AG04449 (cell line): ENCODE measurements around the gene HSPA8.

Source experiments
- CTCF ChIA-PET: fragments of 350-600 bp; formaldehyde crosslinking; extraction: SDS; loops from one replicate; lab custom pipeline; 2021; ENCODE audit warnings: antibody characterized with exemption; lab: Yijun Ruan, JAX
- POLR2A ChIA-PET: fragments of 400-600, 350-600 bp; formaldehyde crosslinking; extraction: SDS; loops from one replicate; lab custom pipeline; 2020; ENCODE audit warnings: antibody characterized with exemption, inconsistent platforms; lab: Yijun Ruan, JAX
- DNase-seq: peaks from one replicate; pipeline ENCODE4 v3.0.0-alpha.2; 2010; ENCODE audit warnings: low read depth, low spot score
- H3K4me3 ChIP-seq: 2 replicates; pipeline ENCODE4 v1.5.1; 2011; ENCODE audit warnings: low read depth, mild to moderate bottlenecking, control low read depth, low read length
- TF ChIP-seq, protein P1 (sequence below): IDR thresholded peaks from one replicate; pipeline ENCODE4 v1.5.1; 2011; ENCODE audit warnings: mild to moderate bottlenecking, moderate library complexity, low read length, control low read depth, inconsistent platforms; ENCODE audit not compliant: insufficient read depth; ENCODE audit errors: missing control alignments

Gene HSPA8

DNA sequence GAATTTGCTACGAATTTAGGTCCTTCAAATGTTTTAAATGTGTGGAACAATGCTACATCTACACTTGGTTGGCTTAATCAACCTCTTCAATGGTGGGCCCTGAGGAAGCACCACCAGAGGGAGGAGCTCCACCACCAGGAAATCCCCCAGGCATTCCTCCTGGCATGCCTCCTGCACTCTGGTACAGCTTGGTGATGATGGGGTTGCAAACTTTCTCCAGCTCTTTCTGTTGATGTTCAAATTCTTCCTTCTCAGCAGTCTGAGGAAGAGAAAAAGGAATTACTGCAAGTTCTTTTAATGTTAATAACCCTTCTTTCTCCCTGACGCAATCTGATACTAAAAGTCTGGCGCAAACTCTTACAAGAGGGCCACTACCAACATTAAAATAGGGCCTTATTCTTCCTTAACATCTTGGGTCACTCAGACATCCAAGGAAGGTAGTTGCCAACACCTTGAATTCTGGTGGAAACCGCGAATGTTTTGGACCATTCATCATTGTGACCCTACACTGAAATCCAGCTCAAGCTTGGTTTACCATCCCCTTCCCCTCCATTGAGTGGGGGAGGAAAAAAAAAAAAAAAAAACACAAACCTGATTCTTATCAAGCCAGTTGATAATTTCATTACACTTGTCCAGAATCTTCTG, 4.2 kb downstream of the HSPA8 start:
- no peak overlapping the region for H3K4me3 ChIP-seq
- TF ChIP-seq, protein P1, sequence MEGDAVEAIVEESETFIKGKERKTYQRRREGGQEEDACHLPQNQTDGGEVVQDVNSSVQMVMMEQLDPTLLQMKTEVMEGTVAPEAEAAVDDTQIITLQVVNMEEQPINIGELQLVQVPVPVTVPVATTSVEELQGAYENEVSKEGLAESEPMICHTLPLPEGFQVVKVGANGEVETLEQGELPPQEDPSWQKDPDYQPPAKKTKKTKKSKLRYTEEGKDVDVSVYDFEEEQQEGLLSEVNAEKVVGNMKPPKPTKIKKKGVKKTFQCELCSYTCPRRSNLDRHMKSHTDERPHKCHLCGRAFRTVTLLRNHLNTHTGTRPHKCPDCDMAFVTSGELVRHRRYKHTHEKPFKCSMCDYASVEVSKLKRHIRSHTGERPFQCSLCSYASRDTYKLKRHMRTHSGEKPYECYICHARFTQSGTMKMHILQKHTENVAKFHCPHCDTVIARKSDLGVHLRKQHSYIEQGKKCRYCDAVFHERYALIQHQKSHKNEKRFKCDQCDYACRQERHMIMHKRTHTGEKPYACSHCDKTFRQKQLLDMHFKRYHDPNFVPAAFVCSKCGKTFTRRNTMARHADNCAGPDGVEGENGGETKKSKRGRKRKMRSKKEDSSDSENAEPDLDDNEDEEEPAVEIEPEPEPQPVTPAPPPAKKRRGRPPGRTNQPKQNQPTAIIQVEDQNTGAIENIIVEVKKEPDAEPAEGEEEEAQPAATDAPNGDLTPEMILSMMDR: no peak
- DNase-seq: no peak
- POLR2A ChIA-PET: interaction anchor here (0.8 to 1.3 kb wide), 2 partner anchors 21 to 204 kb away, joined by 3 to 4 read pairs; no protein-coding TSS in a partner anchor
- CTCF ChIA-PET: interaction anchor here (1.5 to 6.7 kb wide), 5 partner anchors 10 to 204 kb away, joined by 4 to 60 read pairs (median 15); no protein-coding TSS in a partner anchor

DNA sequence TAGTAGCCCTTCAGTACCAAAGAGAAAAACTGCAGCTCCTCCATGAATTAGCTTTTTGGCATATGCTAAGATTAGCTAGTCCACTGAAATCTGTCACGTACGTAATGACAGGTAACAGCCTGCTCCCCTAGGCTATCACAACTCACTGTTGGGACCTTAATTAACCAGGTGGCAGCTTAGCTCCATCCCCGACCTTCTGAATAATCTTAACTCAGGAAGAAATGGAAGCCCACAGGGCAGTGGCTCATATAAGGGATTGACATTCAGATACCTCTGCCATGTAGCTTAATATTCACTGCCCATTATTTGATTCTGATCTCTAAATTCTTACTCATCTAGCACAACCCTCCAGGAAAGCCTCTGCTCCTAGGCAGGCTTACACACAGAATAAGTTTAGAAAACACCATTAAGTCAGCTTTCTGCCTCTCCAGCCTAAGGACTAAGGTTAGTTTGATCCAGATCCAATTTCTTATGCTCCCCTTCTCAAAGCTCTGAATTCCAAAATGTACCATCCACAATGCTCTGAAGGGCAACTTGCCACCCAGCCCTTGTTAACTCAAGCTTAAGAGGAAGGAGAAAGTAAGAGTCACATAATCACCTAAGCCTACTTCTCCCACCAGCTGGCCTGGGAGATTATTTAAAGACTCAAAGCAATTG, 5.0 kb downstream of the HSPA8 start:
- DNase-seq: no peak
- TF ChIP-seq, protein P1: no peak
- CTCF ChIA-PET: interaction anchor here (1.2 to 6.7 kb wide), 6 partner anchors 9 to 204 kb away, joined by 3 to 60 read pairs (median 12); no protein-coding TSS in a partner anchor
- H3K4me3 ChIP-seq: no peak overlapping the region
- POLR2A ChIA-PET: interaction anchor here (0.8 kb wide), 1 partner anchor 20 kb away, joined by 4 read pairs; no protein-coding TSS in a partner anchor

DNA sequence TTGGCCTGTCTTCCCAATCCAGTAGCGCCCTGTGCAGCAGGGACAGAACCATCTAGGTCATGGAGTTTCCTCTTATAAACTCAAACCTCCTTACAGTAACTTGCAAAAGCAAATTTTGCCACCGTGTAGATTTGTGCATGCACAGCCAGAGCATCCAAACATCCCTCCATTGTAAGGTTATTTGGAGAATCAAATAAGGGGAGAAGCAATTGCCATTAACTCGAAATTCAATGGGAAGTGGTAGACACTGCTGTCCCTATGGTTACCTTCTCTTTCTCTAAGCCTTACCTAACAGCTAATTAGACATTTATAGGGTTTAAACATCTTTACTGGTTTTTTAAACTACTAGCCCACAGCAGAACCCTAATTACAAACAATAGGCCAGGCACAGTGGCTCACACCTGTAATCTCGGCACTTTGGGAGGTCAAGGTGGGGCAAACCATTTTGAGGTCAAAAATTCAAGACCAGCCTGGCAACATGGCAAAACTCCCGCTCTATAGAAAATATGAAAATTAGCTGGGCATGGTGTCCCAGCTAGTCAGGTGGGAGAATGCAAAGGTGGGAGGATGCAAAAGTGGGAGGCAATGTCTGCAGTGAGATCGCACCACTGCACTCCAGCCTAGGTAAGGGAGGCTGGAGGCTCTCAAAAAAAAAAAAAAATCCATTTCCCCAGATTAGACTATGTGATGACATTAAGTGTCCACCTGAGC, 6.6 kb downstream of the HSPA8 start:
- CTCF ChIA-PET: interaction anchor here (0.6 to 6.7 kb wide), 26 partner anchors 8 to 475 kb away, joined by 3 to 60 read pairs (median 8); no protein-coding TSS in a partner anchor
- TF ChIP-seq, protein P1: no peak
- DNase-seq: no peak

DNA sequence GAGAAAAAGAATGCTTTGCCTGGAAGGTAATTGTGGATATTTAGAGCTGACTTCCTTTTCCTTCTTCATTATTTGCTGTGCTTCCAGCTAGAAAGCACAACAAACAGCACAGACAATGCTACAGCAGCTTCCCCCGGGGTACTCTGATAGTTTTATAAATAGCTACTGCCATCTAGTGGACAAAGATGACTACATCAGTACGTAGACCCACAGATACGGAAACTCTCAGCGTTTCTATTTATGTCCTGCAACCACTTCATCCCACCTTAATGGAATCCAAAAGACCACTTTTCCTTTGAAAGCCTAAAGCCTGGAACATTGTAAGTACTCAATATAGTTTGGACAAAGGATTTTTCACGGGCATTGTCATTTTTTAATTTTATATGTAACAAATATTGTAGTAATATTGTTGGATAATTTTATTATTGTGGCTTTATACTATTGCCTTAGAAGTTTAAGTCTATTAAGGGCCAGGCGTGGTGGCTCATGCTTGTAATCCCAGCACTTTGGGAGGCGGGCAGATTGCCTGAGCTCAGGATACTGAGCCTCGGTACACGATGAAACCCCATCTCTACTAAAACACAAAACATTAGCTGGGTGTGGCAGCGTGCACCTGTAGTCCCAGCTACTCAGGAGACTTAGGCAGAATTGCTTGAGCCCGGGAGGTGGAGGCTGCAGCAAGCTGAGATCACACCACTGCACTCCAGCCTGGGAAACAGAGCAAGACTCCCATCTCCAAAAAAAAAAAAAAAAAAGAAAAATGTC, 7.5 kb downstream of the HSPA8 start:
- no peak overlapping the region for H3K4me3 ChIP-seq
- DNase-seq: no peak
- ChIA-PET POLR2A (interaction anchor here (0.7 to 3.1 kb wide), 4 partner anchors 8 to 453 kb away, joined by 3 to 30 read pairs (median 4); partner anchors contain the start of gene HSPA8), CTCF (interaction anchor here (0.6 to 6.7 kb wide), 32 partner anchors 7 to 474 kb away, joined by 3 to 60 read pairs (median 6); partner anchors contain the start of gene HSPA8)
- TF ChIP-seq, protein P1: peak; percentile 58

More for the DNA sequence above, 6.6 kb downstream of the HSPA8 start:
- no peak overlapping the region for H3K4me3 ChIP-seq
- POLR2A ChIA-PET: interaction anchor here (0.5 to 1.2 kb wide), 2 partner anchors 284 to 454 kb away, joined by 4 read pairs; no protein-coding TSS in a partner anchor

DNA sequence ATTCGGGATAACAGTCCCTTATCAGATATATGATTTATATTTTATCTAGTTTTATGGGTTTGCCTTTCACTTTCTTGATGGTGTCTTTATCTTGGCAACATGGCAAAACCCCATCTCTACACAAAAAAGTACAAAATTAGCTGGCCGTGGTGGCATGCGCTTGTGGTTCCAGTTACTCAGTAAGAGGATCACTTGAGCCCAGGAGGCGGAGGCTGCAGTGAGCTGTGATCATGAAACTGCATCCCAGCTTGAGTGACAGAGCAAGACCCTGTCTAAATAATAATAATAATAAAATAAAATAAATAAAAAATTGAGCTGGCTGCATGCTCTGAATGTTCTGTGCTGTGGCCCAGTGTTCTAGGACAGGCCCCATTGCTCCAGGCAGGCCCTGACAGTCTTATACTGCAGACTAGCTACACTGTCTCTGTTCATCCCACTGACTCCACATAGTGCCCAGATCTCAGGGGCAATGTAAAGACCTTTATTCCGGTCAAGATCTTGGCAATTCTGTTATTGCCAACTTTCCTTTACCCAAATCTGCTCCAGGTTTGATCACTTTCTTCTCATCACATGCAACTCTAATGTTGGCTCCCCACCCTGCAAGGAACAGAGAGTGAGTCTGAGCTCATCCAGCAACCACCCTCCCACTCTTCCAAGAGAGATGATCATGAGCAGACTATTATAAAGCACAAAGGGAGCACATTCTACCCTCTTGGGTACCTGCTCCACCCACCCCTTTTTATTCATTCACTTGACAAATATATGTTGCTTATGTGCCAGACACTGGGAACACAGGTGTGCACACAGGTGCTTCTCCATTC, 8.8 kb downstream of the HSPA8 start:
- ChIA-PET CTCF (interaction anchor here (0.6 to 6.7 kb wide), 24 partner anchors 8 to 425 kb away, joined by 3 to 60 read pairs (median 7); partner anchors contain the start of gene HSPA8), POLR2A (interaction anchor here (1.3 to 3.1 kb wide), 3 partner anchors 9 to 73 kb away, joined by 3 to 30 read pairs (median 9); partner anchors contain the start of gene HSPA8)
- TF ChIP-seq, protein P1: no peak
- no peak overlapping the region for H3K4me3 ChIP-seq
- DNase-seq: no peak
